ENCODE results near the gene PPM1D. TPM values are rescaled to one million over a fixed set of nuclear protein-coding genes. Genes with fewer than 3 reads are reported as not detected.
A peak's percentile ranks its signal among the peaks of the same experiment; 100 is the strongest.

Gene PPM1D
- total RNA-seq, 1 donor from 2014 or later, result 21.2 TPM

GRCh38 chr17:60565233-60565632, 34.8 kb upstream of the PPM1D start:
- TF ChIP-seq, protein P1, sequence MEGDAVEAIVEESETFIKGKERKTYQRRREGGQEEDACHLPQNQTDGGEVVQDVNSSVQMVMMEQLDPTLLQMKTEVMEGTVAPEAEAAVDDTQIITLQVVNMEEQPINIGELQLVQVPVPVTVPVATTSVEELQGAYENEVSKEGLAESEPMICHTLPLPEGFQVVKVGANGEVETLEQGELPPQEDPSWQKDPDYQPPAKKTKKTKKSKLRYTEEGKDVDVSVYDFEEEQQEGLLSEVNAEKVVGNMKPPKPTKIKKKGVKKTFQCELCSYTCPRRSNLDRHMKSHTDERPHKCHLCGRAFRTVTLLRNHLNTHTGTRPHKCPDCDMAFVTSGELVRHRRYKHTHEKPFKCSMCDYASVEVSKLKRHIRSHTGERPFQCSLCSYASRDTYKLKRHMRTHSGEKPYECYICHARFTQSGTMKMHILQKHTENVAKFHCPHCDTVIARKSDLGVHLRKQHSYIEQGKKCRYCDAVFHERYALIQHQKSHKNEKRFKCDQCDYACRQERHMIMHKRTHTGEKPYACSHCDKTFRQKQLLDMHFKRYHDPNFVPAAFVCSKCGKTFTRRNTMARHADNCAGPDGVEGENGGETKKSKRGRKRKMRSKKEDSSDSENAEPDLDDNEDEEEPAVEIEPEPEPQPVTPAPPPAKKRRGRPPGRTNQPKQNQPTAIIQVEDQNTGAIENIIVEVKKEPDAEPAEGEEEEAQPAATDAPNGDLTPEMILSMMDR (IDR thresholded peaks at IDR 0.05; ENCODE audit: unreplicated experiment), result no peak
- H3K4me3 Mint-ChIP-seq (ENCODE audit: low read depth), result no peak overlapping the region
- no peaks in the 10 kb centered on the region for H3K27me3 Mint-ChIP-seq
- DNase-seq (ENCODE audit: low spot score, unreplicated experiment), result no peak
- H3K36me3 Mint-ChIP-seq (ENCODE audit: insufficient read depth), result no peaks in the 10 kb centered on the region
- H3K4me1 Mint-ChIP-seq (ENCODE audit: low read depth), result peaks cover 2% of the 10 kb centered on the region
- H3K9me3 Mint-ChIP-seq (ENCODE audit: low read depth), result no peaks in the 10 kb centered on the region
- no peak overlapping the region for H3K27ac Mint-ChIP-seq

DNA sequence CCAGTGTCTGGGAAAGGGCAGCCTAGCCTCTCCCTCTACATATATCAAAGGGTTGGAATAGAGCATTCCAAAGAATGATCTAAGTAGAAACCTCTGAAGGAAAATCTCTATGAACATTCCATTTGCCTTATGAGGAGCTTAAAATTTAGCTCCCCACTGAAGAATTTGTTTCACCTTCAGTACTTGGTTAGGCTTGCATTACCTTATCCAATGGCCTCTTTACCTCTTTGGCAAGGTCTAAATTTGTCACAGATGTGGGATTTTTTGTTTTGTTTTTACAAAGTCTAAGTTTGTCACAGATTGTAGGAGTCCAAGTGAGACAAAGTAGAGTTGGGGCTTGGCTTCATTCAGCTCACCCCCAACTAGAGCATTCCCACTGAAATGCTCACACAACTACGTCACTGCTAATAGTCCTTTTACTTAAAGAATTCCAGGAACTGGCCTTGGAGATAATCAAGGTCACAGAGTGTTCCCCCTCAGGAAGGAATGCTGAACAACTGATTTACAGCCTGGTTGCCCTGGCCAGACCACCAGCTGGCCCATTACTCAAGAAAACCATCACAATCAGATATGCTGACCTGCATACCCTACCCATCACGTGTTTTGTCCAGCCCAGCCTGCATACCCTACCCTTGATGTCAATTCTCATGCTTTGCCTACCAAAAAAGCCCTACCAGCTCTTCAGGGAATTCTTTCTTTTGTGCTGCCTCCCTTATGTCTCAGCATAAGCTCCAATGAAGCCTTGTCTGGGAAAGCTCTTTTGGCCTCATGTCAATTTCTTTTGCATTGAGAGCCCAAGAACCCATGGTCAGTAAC, 26.5 kb upstream of the PPM1D start:
- Mint-ChIP-seq H3K4me3 (ENCODE audit: low read depth) (no peak overlapping the region), H3K36me3 (ENCODE audit: insufficient read depth) (no peaks in the 10 kb centered on the region), H3K9me3 (ENCODE audit: low read depth) (no peaks in the 10 kb centered on the region), H3K27me3 (no peaks in the 10 kb centered on the region), H3K4me1 (ENCODE audit: low read depth) (peaks cover 3% of the 10 kb centered on the region), H3K27ac (peak overlapping the region; percentile 93)
- TF ChIP-seq, protein P1 (IDR thresholded peaks at IDR 0.05; ENCODE audit: unreplicated experiment), result peak; percentile 10
- no peak for DNase-seq (ENCODE audit: low spot score, unreplicated experiment)

- Mint-ChIP-seq H3K36me3 (ENCODE audit: insufficient read depth) (no peaks in the 10 kb centered on the region), H3K4me3 (ENCODE audit: low read depth) (no peak overlapping the region), H3K27me3 (peaks cover 3% of the 10 kb centered on the region), H3K27ac (no peak overlapping the region), H3K9me3 (ENCODE audit: low read depth) (no peaks in the 10 kb centered on the region), H3K4me1 (ENCODE audit: low read depth) (peaks cover 7% of the 10 kb centered on the region)
- no peak for DNase-seq (ENCODE audit: low spot score, unreplicated experiment)
- TF ChIP-seq, protein P1 (IDR thresholded peaks at IDR 0.05; ENCODE audit: unreplicated experiment), result no peak
These were observed 22.7 kb upstream of the PPM1D start for GRCh38 chr17:60577147-60577915.

DNA sequence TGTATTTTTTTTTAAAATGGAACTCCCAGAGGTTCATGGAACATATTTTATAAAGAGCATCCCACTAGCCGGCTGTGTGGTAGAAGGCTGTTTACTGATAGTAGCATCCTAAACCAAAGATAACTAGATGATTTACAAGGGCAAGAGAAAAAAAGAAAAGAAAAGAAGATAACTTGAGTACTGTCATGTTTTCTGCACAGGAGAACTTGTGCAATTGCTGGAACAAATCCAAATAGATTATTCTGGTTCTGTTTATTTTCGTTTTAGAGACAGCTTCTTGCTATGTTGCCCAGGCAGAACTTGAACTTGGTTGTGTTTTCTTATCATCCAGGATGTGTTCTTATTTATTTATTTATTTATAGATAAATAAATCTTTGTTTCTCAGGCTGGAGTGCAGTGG, 20.9 kb upstream of the PPM1D start:
- Mint-ChIP-seq H3K27ac (no peak overlapping the region), H3K36me3 (ENCODE audit: insufficient read depth) (no peaks in the 10 kb centered on the region), H3K9me3 (ENCODE audit: low read depth) (no peaks in the 10 kb centered on the region), H3K4me1 (ENCODE audit: low read depth) (peaks cover 4% of the 10 kb centered on the region), H3K4me3 (ENCODE audit: low read depth) (no peak overlapping the region), H3K27me3 (peaks cover 3% of the 10 kb centered on the region)
- DNase-seq (ENCODE audit: low spot score, unreplicated experiment), result no peak
- TF ChIP-seq, protein P1 (IDR thresholded peaks at IDR 0.05; ENCODE audit: unreplicated experiment), result no peak

- TF ChIP-seq, protein P1 (IDR thresholded peaks at IDR 0.05; ENCODE audit: unreplicated experiment), result no peak
These were observed 20.4 kb upstream of the PPM1D start for GRCh38 chr17:60579551-60579950.

More at GRCh38 chr17:60579551-60579950, 20.4 kb upstream of the PPM1D start:
- DNase-seq (ENCODE audit: low spot score, unreplicated experiment), result no peak
- no peaks in the 10 kb centered on the region for H3K9me3 Mint-ChIP-seq (ENCODE audit: low read depth)
- H3K27ac Mint-ChIP-seq, result no peak overlapping the region
- H3K36me3 Mint-ChIP-seq (ENCODE audit: insufficient read depth), result no peaks in the 10 kb centered on the region
- H3K4me3 Mint-ChIP-seq (ENCODE audit: low read depth), result no peak overlapping the region
- peaks cover 3% of the 10 kb centered on the region for H3K27me3 Mint-ChIP-seq
- H3K4me1 Mint-ChIP-seq (ENCODE audit: low read depth), result peaks cover 4% of the 10 kb centered on the region

Data from progenitor cell of endocrine pancreas (in vitro differentiated cells).